Measurements from ENCODE around the gene USP15. TPM values are rescaled to one million over a fixed set of nuclear protein-coding genes. Genes with fewer than 3 reads are reported as not detected.

Gene USP15
- total RNA-seq, 1 donor: 51.4 TPM

GRCh38 chr12:62407587-62407986, 147.4 kb downstream of the USP15 start:
- no peaks in the 10 kb centered on the region for H3K4me1 ChIP-seq (ENCODE audit: insufficient read depth, low read length)
- no peaks in the 10 kb centered on the region for H3K9me3 ChIP-seq (ENCODE audit: low read depth, low read length)
- H3K4me3 ChIP-seq (ENCODE audit: insufficient read depth, low read length): no peak overlapping the region
- H3K36me3 ChIP-seq (ENCODE audit: insufficient read depth, low read length): no peaks in the 10 kb centered on the region
- no peaks in the 10 kb centered on the region for H3K79me2 ChIP-seq (ENCODE audit: insufficient read depth, low read length)
- no peak for DNase-seq (ENCODE audit: insufficient read length, low spot score, missing footprints)
- H4K20me1 ChIP-seq (ENCODE audit: insufficient read depth, low read length): no peaks in the 10 kb centered on the region
- no peaks in the 10 kb centered on the region for H3K27me3 ChIP-seq (ENCODE audit: insufficient read depth, low read length)
- no peak overlapping the region for H3K27ac ChIP-seq (ENCODE audit: low read depth, low read length)
- H2AFZ ChIP-seq (ENCODE audit: low read length): no peak overlapping the region
- TF ChIP-seq CTCF (IDR thresholded peaks at IDR 0.05; ENCODE audit: extremely low read depth, low read depth, low read length): no peak
- no peak overlapping the region for H3K4me2 ChIP-seq (ENCODE audit: insufficient read depth, low read length)

- TF ChIP-seq CTCF (IDR thresholded peaks at IDR 0.05; ENCODE audit: extremely low read depth, low read depth, low read length): no peak
- H3K36me3 ChIP-seq (ENCODE audit: insufficient read depth, low read length): no peaks in the 10 kb centered on the region
- no peak overlapping the region for H3K4me2 ChIP-seq (ENCODE audit: insufficient read depth, low read length)
- H3K9me3 ChIP-seq (ENCODE audit: low read depth, low read length): no peaks in the 10 kb centered on the region
- H3K27ac ChIP-seq (ENCODE audit: low read depth, low read length): no peak overlapping the region
- no peak overlapping the region for H2AFZ ChIP-seq (ENCODE audit: low read length)
- H3K4me1 ChIP-seq (ENCODE audit: insufficient read depth, low read length): no peaks in the 10 kb centered on the region
- no peaks in the 10 kb centered on the region for H4K20me1 ChIP-seq (ENCODE audit: insufficient read depth, low read length)
- DNase-seq (ENCODE audit: insufficient read length, low spot score, missing footprints): no peak
- no peaks in the 10 kb centered on the region for H3K27me3 ChIP-seq (ENCODE audit: insufficient read depth, low read length)
- H3K4me3 ChIP-seq (ENCODE audit: insufficient read depth, low read length): no peak overlapping the region
- H3K79me2 ChIP-seq (ENCODE audit: insufficient read depth, low read length): no peaks in the 10 kb centered on the region
These were observed 148.9 kb downstream of the USP15 start for GRCh38 chr12:62409068-62409467.

- H2AFZ ChIP-seq (ENCODE audit: low read length): no peak overlapping the region
- H3K4me1 ChIP-seq (ENCODE audit: insufficient read depth, low read length): no peaks in the 10 kb centered on the region
- no peak overlapping the region for H3K27ac ChIP-seq (ENCODE audit: low read depth, low read length)
- no peaks in the 10 kb centered on the region for H3K79me2 ChIP-seq (ENCODE audit: insufficient read depth, low read length)
- H3K9me3 ChIP-seq (ENCODE audit: low read depth, low read length): no peaks in the 10 kb centered on the region
- DNase-seq (ENCODE audit: insufficient read length, low spot score, missing footprints): no peak
- H3K4me2 ChIP-seq (ENCODE audit: insufficient read depth, low read length): no peak overlapping the region
- no peaks in the 10 kb centered on the region for H3K27me3 ChIP-seq (ENCODE audit: insufficient read depth, low read length)
- TF ChIP-seq CTCF (IDR thresholded peaks at IDR 0.05; ENCODE audit: extremely low read depth, low read depth, low read length): no peak
- no peak overlapping the region for H3K4me3 ChIP-seq (ENCODE audit: insufficient read depth, low read length)
- H3K36me3 ChIP-seq (ENCODE audit: insufficient read depth, low read length): no peaks in the 10 kb centered on the region
- H4K20me1 ChIP-seq (ENCODE audit: insufficient read depth, low read length): no peaks in the 10 kb centered on the region
These were observed 154.0 kb downstream of the USP15 start for GRCh38 chr12:62414180-62414579.

- H3K4me3 ChIP-seq (ENCODE audit: insufficient read depth, low read length): no peak overlapping the region
These were observed 165.9 kb downstream of the USP15 start for GRCh38 chr12:62426089-62426488.

More at GRCh38 chr12:62426089-62426488, 165.9 kb downstream of the USP15 start:
- no peak overlapping the region for H2AFZ ChIP-seq (ENCODE audit: low read length)
- H3K27me3 ChIP-seq (ENCODE audit: insufficient read depth, low read length): peaks cover 9% of the 10 kb centered on the region
- no peak for DNase-seq (ENCODE audit: insufficient read length, low spot score, missing footprints)
- no peak overlapping the region for H3K27ac ChIP-seq (ENCODE audit: low read depth, low read length)
- H3K79me2 ChIP-seq (ENCODE audit: insufficient read depth, low read length): no peaks in the 10 kb centered on the region
- H4K20me1 ChIP-seq (ENCODE audit: insufficient read depth, low read length): no peaks in the 10 kb centered on the region
- H3K9me3 ChIP-seq (ENCODE audit: low read depth, low read length): peaks cover 4% of the 10 kb centered on the region
- H3K4me2 ChIP-seq (ENCODE audit: insufficient read depth, low read length): no peak overlapping the region
- no peak for TF ChIP-seq CTCF (IDR thresholded peaks at IDR 0.05; ENCODE audit: extremely low read depth, low read depth, low read length)
- H3K4me1 ChIP-seq (ENCODE audit: insufficient read depth, low read length): no peaks in the 10 kb centered on the region
- H3K36me3 ChIP-seq (ENCODE audit: insufficient read depth, low read length): no peaks in the 10 kb centered on the region

Data from osteoblast (primary cell).